Stimulated activated naive CD8-positive, alpha-beta T cell treated with anti-CD3 and anti-CD28 coated beads, Interleukin-15, Interleukin-2, amounts not matched to agents 100 U/mL and 50 U/mL, for 24 hours (primary cell): ENCODE results near the gene SNX14.
"Not testable (repeated sequence)": the region's sequence is repeated elsewhere in the genome, so short reads cannot be mapped to it uniquely, and the experiment has no call there.

ENCODE experiments used
- ATAC-seq: fragments of 150-1000 bp; cut with Tn5 transposase; one replicate; pipeline ENCODE4 v1.10.0; 2021
- DNase-seq: peaks from one replicate; pipeline ENCODE4 v3.0.0; 2021

SNX14 gene

GRCh38 chr6:85591207-85591606 lies 2.5 kb downstream of the SNX14 start:
- no peak for DNase-seq
- ATAC-seq: no peak

GRCh38 chr6:85585741-85586140 lies 7.9 kb downstream of the SNX14 start:
- ATAC-seq (no peak), DNase-seq (no peak)

- ATAC-seq, DNase-seq: not testable (repeated sequence)
Observed at GRCh38 chr6:85582832-85583231, 10.8 kb downstream of the SNX14 start.

- no peak for ATAC-seq
- DNase-seq: no peak
Observed at GRCh38 chr6:85581572-85581971, 12.1 kb downstream of the SNX14 start.

- ATAC-seq: peak; percentile 32
Observed at GRCh38 chr6:85580878-85581267, 12.8 kb downstream of the SNX14 start.

GRCh38 chr6:85580118-85580877 lies 13.4 kb downstream of the SNX14 start:
- ATAC-seq: no peak
- DNase-seq: no peak

More at GRCh38 chr6:85580878-85581267, 12.8 kb downstream of the SNX14 start:
- no peak for DNase-seq

- DNase-seq: no peak
- no peak for ATAC-seq
Observed at GRCh38 chr6:85579581-85579980, 14.1 kb downstream of the SNX14 start.

- no peak for DNase-seq
- no peak for ATAC-seq
Observed at GRCh38 chr6:85576476-85576875, 17.2 kb downstream of the SNX14 start.

GRCh38 chr6:85574932-85575598 lies 18.6 kb downstream of the SNX14 start:
- no peak for ATAC-seq
- DNase-seq: no peak

GRCh38 chr6:85569323-85569722 lies 24.3 kb downstream of the SNX14 start:
- DNase-seq: no peak
- ATAC-seq: no peak

GRCh38 chr6:85568411-85568810 lies 25.2 kb downstream of the SNX14 start:
- no peak for ATAC-seq
- DNase-seq: no peak

- ATAC-seq (no peak), DNase-seq (no peak)
Observed at GRCh38 chr6:85565736-85566135, 27.9 kb downstream of the SNX14 start.

- ATAC-seq, DNase-seq: not testable (repeated sequence)
Observed at GRCh38 chr6:85564223-85564622, 29.4 kb downstream of the SNX14 start.

GRCh38 chr6:85561750-85562357 lies 31.8 kb downstream of the SNX14 start:
- ATAC-seq: no peak
- DNase-seq: no peak

- no peak for ATAC-seq
Observed at GRCh38 chr6:85556992-85557668, 36.5 kb downstream of the SNX14 start.

GRCh38 chr6:85552652-85553051 lies 41.0 kb downstream of the SNX14 start:
- ATAC-seq (no peak), DNase-seq (no peak)

More at GRCh38 chr6:85556992-85557668, 36.5 kb downstream of the SNX14 start:
- no peak for DNase-seq

GRCh38 chr6:85551264-85551663 lies 42.4 kb downstream of the SNX14 start:
- no peak for DNase-seq
- no peak for ATAC-seq

- no peak for DNase-seq
- ATAC-seq: no peak
Observed at GRCh38 chr6:85547719-85548118, 45.9 kb downstream of the SNX14 start.

GRCh38 chr6:85544776-85545175 lies 48.9 kb downstream of the SNX14 start:
- DNase-seq: no peak
- ATAC-seq: no peak

GRCh38 chr6:85537055-85537494 lies 56.6 kb downstream of the SNX14 start:
- ATAC-seq (no peak), DNase-seq (no peak)

GRCh38 chr6:85524281-85524680 lies 69.4 kb downstream of the SNX14 start:
- not testable (repeated sequence) for ATAC-seq, DNase-seq

GRCh38 chr6:85516168-85516567 lies 77.5 kb downstream of the SNX14 start:
- DNase-seq (no peak), ATAC-seq (no peak)
